Measurements from ENCODE around the gene NCK1.

The NCK1 gene

GRCh38 chr3:136989781-136990524 is 127.9 kb downstream of the NCK1 start:
- in situ Hi-C loops (cut with HindIII; ENCODE audit: low sequenced_read_pairs): no loop called here
- no peak for TF ChIP-seq CTCF (IDR thresholded peaks at IDR 0.05; ENCODE audit: low read depth, low read length, missing control alignments)
- H3K4me3 ChIP-seq (ENCODE audit: low read depth, low read length): no peak overlapping the region
- no peak for DNase-seq (ENCODE audit: low read depth)

- DNase-seq (ENCODE audit: low read depth): no peak
- in situ Hi-C loops (cut with HindIII; ENCODE audit: low sequenced_read_pairs): no loop called here
- TF ChIP-seq CTCF (IDR thresholded peaks at IDR 0.05; ENCODE audit: low read depth, low read length, missing control alignments): no peak
- H3K4me3 ChIP-seq (ENCODE audit: low read depth, low read length): no peak overlapping the region
Observed at GRCh38 chr3:136990826-136991225, 128.8 kb downstream of the NCK1 start.

GRCh38 chr3:136992115-136992514 is 130.1 kb downstream of the NCK1 start:
- no peak for TF ChIP-seq CTCF (IDR thresholded peaks at IDR 0.05; ENCODE audit: low read depth, low read length, missing control alignments)
- in situ Hi-C loops (cut with HindIII; ENCODE audit: low sequenced_read_pairs): no loop called here
- no peak overlapping the region for H3K4me3 ChIP-seq (ENCODE audit: low read depth, low read length)
- DNase-seq (ENCODE audit: low read depth): no peak

GRCh38 chr3:136994772-136995516 is 132.9 kb downstream of the NCK1 start:
- no peak for TF ChIP-seq CTCF (IDR thresholded peaks at IDR 0.05; ENCODE audit: low read depth, low read length, missing control alignments)
- no peak overlapping the region for H3K4me3 ChIP-seq (ENCODE audit: low read depth, low read length)
- in situ Hi-C loops (cut with HindIII; ENCODE audit: low sequenced_read_pairs): no loop called here
- peak; percentile 45 for DNase-seq (ENCODE audit: low read depth)

- TF ChIP-seq CTCF (IDR thresholded peaks at IDR 0.05; ENCODE audit: low read depth, low read length, missing control alignments): no peak
- no peak overlapping the region for H3K4me3 ChIP-seq (ENCODE audit: low read depth, low read length)
- no peak for DNase-seq (ENCODE audit: low read depth)
- in situ Hi-C loops (cut with HindIII; ENCODE audit: low sequenced_read_pairs): no loop called here
Observed at GRCh38 chr3:136995652-136996051, 133.6 kb downstream of the NCK1 start.
